ENCODE results near the gene FOXA1. TPM values are rescaled to one million over a fixed set of nuclear protein-coding genes. Genes with fewer than 3 reads are reported as not detected.

FOXA1 gene
- total and polyA plus RNA-seq, 2 of the 4 experiments (the other 2 are of a cell fraction): 0.18 to 0.31 TPM

DNA sequence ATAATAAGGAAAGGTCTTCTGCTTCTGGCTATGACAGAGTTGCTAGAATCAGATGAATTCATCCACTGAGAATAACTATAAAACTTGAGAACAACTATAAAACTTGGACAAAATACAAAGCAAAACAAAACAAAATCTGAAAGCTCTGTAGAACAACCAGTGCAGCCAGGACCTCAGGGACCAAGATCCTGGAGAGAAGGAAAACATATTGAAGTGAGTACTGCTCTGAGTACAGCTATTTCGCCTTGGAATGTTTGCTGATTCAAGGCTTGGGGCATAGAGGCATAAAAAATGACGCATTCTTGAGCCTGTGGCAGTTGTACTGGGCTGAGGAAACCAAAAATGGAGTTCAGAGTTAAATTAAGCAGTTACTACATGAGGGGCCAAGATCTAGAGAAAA lies 21.7 kb downstream of the FOXA1 start:
- H3K4me3 ChIP-seq (ENCODE audit: insufficient read depth, low read depth, low read length): no peak overlapping the region
- no peaks in the 10 kb centered on the region for H3K9me3 ChIP-seq (ENCODE audit: control insufficient read depth, insufficient read depth, low read length)
- H3K23ac ChIP-seq (ENCODE audit: low read depth, low read length): no peak overlapping the region
- POLR2A ChIA-PET (ENCODE audit: unreplicated experiment): no interaction called here
- H3K9me1 ChIP-seq (ENCODE audit: insufficient read depth, low read length): no peaks in the 10 kb centered on the region
- H3K4me1 ChIP-seq (ENCODE audit: control insufficient read depth, insufficient read depth, low read length): no peaks in the 10 kb centered on the region
- H3K4ac ChIP-seq (ENCODE audit: low read depth, low read length): no peak overlapping the region
- no peaks in the 10 kb centered on the region for H3K79me1 ChIP-seq (ENCODE audit: low read depth in 1 of 2, low read length in 2 of 2)
- CTCF ChIA-PET: no interaction called here
- intact Hi-C loops (cut with micrococcal nuclease) (no loop called here), in situ Hi-C loops (cut with MboI; ENCODE audit: low sequenced_read_pairs) (no loop called here), dilution Hi-C loops (cut with HindIII; ENCODE audit: low sequenced_read_pairs, unreplicated experiment) (no loop called here)
- H2AK9ac ChIP-seq (replicated peaks; ENCODE audit: low read depth, low read length, poor library complexity): no peak overlapping the region
- BruUV-seq (replicated peaks): no TSS peak
- H3K27ac ChIP-seq (ENCODE audit: insufficient read depth, low read length): no peak overlapping the region
- H2AFZ ChIP-seq (replicated peaks; ENCODE audit: low read length, poor library complexity): no peak overlapping the region
- TF ChIP-seq CHD1 (IDR thresholded peaks at IDR 0.05; ENCODE audit: low read depth, low read length): no peak
- TF ChIP-seq, protein P1, sequence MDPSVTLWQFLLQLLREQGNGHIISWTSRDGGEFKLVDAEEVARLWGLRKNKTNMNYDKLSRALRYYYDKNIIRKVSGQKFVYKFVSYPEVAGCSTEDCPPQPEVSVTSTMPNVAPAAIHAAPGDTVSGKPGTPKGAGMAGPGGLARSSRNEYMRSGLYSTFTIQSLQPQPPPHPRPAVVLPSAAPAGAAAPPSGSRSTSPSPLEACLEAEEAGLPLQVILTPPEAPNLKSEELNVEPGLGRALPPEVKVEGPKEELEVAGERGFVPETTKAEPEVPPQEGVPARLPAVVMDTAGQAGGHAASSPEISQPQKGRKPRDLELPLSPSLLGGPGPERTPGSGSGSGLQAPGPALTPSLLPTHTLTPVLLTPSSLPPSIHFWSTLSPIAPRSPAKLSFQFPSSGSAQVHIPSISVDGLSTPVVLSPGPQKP (IDR thresholded peaks at IDR 0.05; ENCODE audit: borderline replicate concordance, low read depth, low read length): no peak
- no peak for TF ChIP-seq SMC3 (IDR thresholded peaks at IDR 0.05; ENCODE audit: low read depth, low read length)
- TF ChIP-seq RAD21 (IDR thresholded peaks at IDR 0.05; ENCODE audit: low read length): no peak
- TF ChIP-seq MAFK (IDR thresholded peaks at IDR 0.05; ENCODE audit: low read depth, low read length): no peak
- H3K4me2 ChIP-seq (ENCODE audit: low read depth, low read length): no peak overlapping the region
- H3K18ac ChIP-seq (ENCODE audit: low read depth, low read length): no peak overlapping the region
- H4K20me1 ChIP-seq (ENCODE audit: insufficient read depth, low read length): no peaks in the 10 kb centered on the region
- no peak overlapping the region for H2BK5ac ChIP-seq (ENCODE audit: low read depth, low read length, poor library complexity, severe bottlenecking)
- no peak overlapping the region for H2BK15ac ChIP-seq (ENCODE audit: low read depth, low read length)
- H2AK5ac ChIP-seq (ENCODE audit: low read depth, low read length): no peak overlapping the region
- DNase-seq (no peak), ATAC-seq (ENCODE audit: low read depth) (peak; percentile 74)
- H4K91ac ChIP-seq (ENCODE audit: insufficient read depth, low read depth, low read length): no peak overlapping the region
- 67% methylated on average over 1 of the region's 2 CpGs; no CpG with 5 or more reads in 1 of the 2 experiments for whole genome bisulfite sequencing, 2 experiments (ENCODE audit: extremely low coverage in 2 of 2, insufficient read length in 1 of 2)
- no peaks in the 10 kb centered on the region for H3K36me3 ChIP-seq (ENCODE audit: control insufficient read depth, insufficient read depth, low read length)
- no peak overlapping the region for H4K8ac ChIP-seq (ENCODE audit: low read depth in 2 of 2, low read length in 2 of 2)
- peaks cover 11% of the 10 kb centered on the region for H3K27me3 ChIP-seq (ENCODE audit: control insufficient read depth, insufficient read depth, low read length)
- no peak overlapping the region for H2BK120ac ChIP-seq (ENCODE audit: low read depth, low read length)
- H2BK20ac ChIP-seq (ENCODE audit: low read depth, low read length): no peak overlapping the region
- H3K14ac ChIP-seq (replicated peaks; ENCODE audit: low read depth, low read length): no peak overlapping the region
- no peak overlapping the region for H3K56ac ChIP-seq (ENCODE audit: extremely low read depth, insufficient read depth, low read length)
- no peak overlapping the region for H4K5ac ChIP-seq (ENCODE audit: low read depth, low read length)
- no peak overlapping the region for H3K9ac ChIP-seq (ENCODE audit: low read depth, low read length)
